Neuronal stem cell (in vitro differentiated cells): ENCODE data around the gene MTHFD1L.

Experiments used
- DNase-seq: peaks from one replicate; pipeline ENCODE4 v3.0.0-alpha.2; 2013; ENCODE audit warnings: low spot score
- H2AFZ ChIP-seq: one replicate; pipeline ENCODE4 v1.6.1; 2013; ENCODE audit warnings: mild to moderate bottlenecking, low read length, inconsistent platforms
- H2AK5ac ChIP-seq: 2 replicates; pipeline ENCODE4 v1.6.1; 2013; ENCODE audit warnings: low read depth, mild to moderate bottlenecking, inconsistent platforms, low read length, moderate library complexity, mixed read lengths
- H2BK120ac ChIP-seq: 2 replicates; pipeline ENCODE4 v1.6.1; 2013; ENCODE audit warnings: low read depth, mild to moderate bottlenecking, inconsistent platforms, low read length, moderate library complexity, mixed read lengths
- H2BK12ac ChIP-seq: one replicate; pipeline ENCODE4 v1.6.1; 2013; ENCODE audit warnings: low read length, inconsistent platforms
- H2BK15ac ChIP-seq: 2 replicates; pipeline ENCODE4 v1.6.1; 2013; ENCODE audit warnings: mild to moderate bottlenecking, low read length, inconsistent platforms, mixed read lengths
- H2BK5ac ChIP-seq: one replicate; pipeline ENCODE4 v1.6.1; 2013; ENCODE audit warnings: inconsistent platforms, mild to moderate bottlenecking, low read length, moderate library complexity
- H3K14ac ChIP-seq: one replicate; pipeline ENCODE4 v1.6.1; 2013; ENCODE audit warnings: low read length, inconsistent platforms
- H3K18ac ChIP-seq: 2 replicates; pipeline ENCODE4 v1.6.1; 2013; ENCODE audit warnings: low read length, inconsistent platforms
- H3K23ac ChIP-seq: 2 replicates; pipeline ENCODE4 v1.6.1; 2013; ENCODE audit warnings: low read depth, mild to moderate bottlenecking, mixed read lengths, low read length, inconsistent platforms; ENCODE audit not compliant: poor library complexity
- H3K27ac ChIP-seq: replicated peaks from 3 replicates; pipeline ENCODE4 v1.5.1; 2013; ENCODE audit warnings: low read length, inconsistent platforms
- H3K27me3 ChIP-seq, 3 experiments: 2 replicates each; pipeline ENCODE4 v1.6.1; 2013; ENCODE audit warnings: low read length in 3 of 3, mild to moderate bottlenecking in 2 of 3, inconsistent platforms in 1 of 3, low read depth in 1 of 3, mixed read lengths in 1 of 3, moderate library complexity in 1 of 3; ENCODE audit not compliant: control insufficient read depth in 3 of 3, insufficient read depth in 3 of 3
- H3K36me3 ChIP-seq, 2 donors: replicated peaks in 1 of 2; 2 replicates each; pipeline ENCODE4 v1.6.1; 2013; ENCODE audit warnings: low read length in 2 of 2; ENCODE audit not compliant: control insufficient read depth in 2 of 2, insufficient read depth in 2 of 2
- H3K4ac ChIP-seq: 2 replicates; pipeline ENCODE4 v1.6.1; 2013; ENCODE audit warnings: inconsistent platforms, mild to moderate bottlenecking, low read length, moderate library complexity
- H3K4me1 ChIP-seq, 2 donors: 1 replicate in 1 of 2; 2 replicates in 1 of 2; pipeline ENCODE4 v1.6.1; 2013; ENCODE audit warnings: low read length in 2 of 2, low read depth in 1 of 2; ENCODE audit not compliant: control insufficient read depth in 2 of 2, insufficient read depth in 1 of 2
- H3K4me2 ChIP-seq: one replicate; pipeline ENCODE4 v1.6.1; 2013; ENCODE audit warnings: mild to moderate bottlenecking, low read length, inconsistent platforms; ENCODE audit not compliant: insufficient read depth, poor library complexity, severe bottlenecking
- H3K4me3 ChIP-seq, 2 donors: 2 replicates each; pipeline ENCODE4 v1.5.1; 2013; ENCODE audit warnings: low read length in 2 of 2, mild to moderate bottlenecking in 2 of 2, inconsistent platforms in 1 of 2, moderate library complexity in 1 of 2
- H3K79me1 ChIP-seq: one replicate; pipeline ENCODE4 v1.6.1; 2013; ENCODE audit warnings: low read depth, mild to moderate bottlenecking, inconsistent platforms, low read length, moderate library complexity
- H3K9ac ChIP-seq: one replicate; pipeline ENCODE4 v1.6.1; 2013; ENCODE audit warnings: mild to moderate bottlenecking, low read depth, low read length, inconsistent platforms; ENCODE audit not compliant: poor library complexity
- H3K9me3 ChIP-seq, 2 donors: replicated peaks in 1 of 2; 2 replicates each; pipeline versions ENCODE3 to v1.6.1; 2013; ENCODE audit warnings: low read length in 2 of 2, mild to moderate bottlenecking in 2 of 2, inconsistent platforms in 1 of 2, low read depth in 1 of 2, mixed read lengths in 1 of 2, moderate library complexity in 1 of 2; ENCODE audit not compliant: control insufficient read depth in 2 of 2, insufficient read depth in 1 of 2
- H4K8ac ChIP-seq: one replicate; pipeline ENCODE4 v1.6.1; 2013; ENCODE audit warnings: low read depth, mild to moderate bottlenecking, inconsistent platforms, low read length, moderate library complexity
- H4K91ac ChIP-seq: one replicate; pipeline ENCODE4 v1.6.1; 2013; ENCODE audit warnings: low read length, low read depth, mild to moderate bottlenecking, inconsistent platforms; ENCODE audit not compliant: poor library complexity
- WGBS, 2 donors: extraction: QIAGEN DNeasy Blood & Tissue Kit; methylation state at CpG; one replicate each; pipeline ENCODE4 v1.1.7; 2013; ENCODE audit warnings: missing lambda C conversion rate in 2 of 2, mixed read lengths in 1 of 2; ENCODE audit not compliant: insufficient read length in 2 of 2, insufficient replicate concordance in 1 of 2; ENCODE audit errors: extremely low coverage in 2 of 2; 5-methylcytosine and 5-hydroxymethylcytosine counted together

Gene MTHFD1L

DNA sequence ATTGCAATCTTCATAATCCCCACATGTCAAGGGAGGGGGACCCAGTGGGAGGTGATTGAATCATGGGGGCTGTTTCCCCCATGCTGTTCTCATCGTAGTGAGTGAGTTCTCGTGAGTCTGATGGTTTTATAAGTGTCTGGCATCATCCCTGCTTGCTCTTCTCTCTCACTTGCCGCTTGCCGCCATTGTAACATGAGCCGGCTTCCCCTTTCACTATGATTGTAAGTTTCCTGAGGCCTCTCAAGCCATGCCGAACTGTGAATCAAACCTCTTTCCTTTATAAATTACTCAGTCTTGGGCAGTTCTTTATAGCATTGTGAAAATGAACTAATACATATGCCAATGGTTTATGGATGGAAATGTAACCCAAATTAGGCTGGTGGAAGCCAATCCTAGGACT is 264.8 kb downstream of the MTHFD1L start:
- Histone ChIP-seq H3K23ac (no peak overlapping the region), H3K4me2 (no peak overlapping the region), H2AK5ac (no peak overlapping the region), H3K79me1 (no peaks in the 10 kb centered on the region), H3K9ac (no peak overlapping the region), H3K9me3 (peaks cover 4 to 6% of the 10 kb centered on the region in 2 donors), H4K8ac (no peak overlapping the region), H2BK12ac (no peak overlapping the region), H3K18ac (no peak overlapping the region), H3K36me3 (no peaks in the 10 kb centered on the region), H2BK5ac (no peak overlapping the region), H3K14ac (no peak overlapping the region), H2BK120ac (no peak overlapping the region), H3K4me3 (no peak overlapping the region), H2AFZ (no peak overlapping the region), H3K4ac (no peak overlapping the region), H3K27ac (no peak overlapping the region), H4K91ac (no peak overlapping the region), H3K27me3 (no peaks in the 10 kb centered on the region), H2BK15ac (no peak overlapping the region), H3K4me1 (no peaks in the 10 kb centered on the region)
- whole genome bisulfite sequencing, 2 donors = no CpG with 5 or more reads among the region's 6 CpGs
- DNase-seq = no peak

DNA sequence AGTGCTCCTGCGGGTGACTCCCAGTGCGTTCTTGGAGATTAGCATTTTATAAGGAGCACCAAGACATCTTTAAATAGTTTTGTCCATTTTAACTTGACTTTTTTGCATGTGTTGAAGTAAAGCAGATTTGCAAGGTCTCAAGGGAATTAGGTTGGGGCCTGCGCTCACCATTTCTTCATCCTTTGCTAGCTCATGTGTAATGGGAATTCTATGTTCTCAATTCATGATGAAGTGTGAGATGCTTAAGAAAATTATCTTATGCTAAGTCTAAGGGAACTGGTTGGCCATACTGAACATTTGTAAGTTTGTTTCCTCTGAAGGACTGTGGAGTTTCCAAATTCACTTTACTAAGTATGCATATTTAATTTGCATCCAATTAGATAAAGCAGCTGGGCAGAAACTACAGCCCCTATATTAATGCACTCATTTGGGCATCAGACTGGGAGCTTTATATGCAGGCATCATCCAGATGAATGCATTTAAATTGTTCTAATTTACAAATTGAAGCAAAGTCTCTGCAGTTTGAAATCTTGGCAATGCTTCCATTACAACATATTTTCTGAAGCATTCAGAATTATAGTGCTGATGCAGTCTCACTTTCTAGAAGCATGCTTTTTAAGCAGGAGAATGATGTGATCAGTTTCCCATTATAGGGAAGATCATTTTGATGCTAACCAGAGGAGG is 266.0 kb downstream of the MTHFD1L start:
- no peak overlapping the region for H3K9ac ChIP-seq
- H2BK12ac ChIP-seq = no peak overlapping the region

GRCh38 chr6:151136141-151136755 is 270.7 kb downstream of the MTHFD1L start:
- Histone ChIP-seq H4K8ac (no peak overlapping the region), H4K91ac (no peak overlapping the region), H3K27ac (peak overlapping the region; percentile 33), H3K27me3 (no peaks in the 10 kb centered on the region), H2BK12ac (no peak overlapping the region), H3K23ac (no peak overlapping the region), H3K36me3 (no peaks in the 10 kb centered on the region), H3K79me1 (no peaks in the 10 kb centered on the region), H2BK15ac (no peak overlapping the region), H3K9me3 (peaks cover 4 to 6% of the 10 kb centered on the region in 2 donors), H2BK120ac (no peak overlapping the region), H3K18ac (no peak overlapping the region), H3K14ac (no peak overlapping the region), H3K4me1 (peaks cover 6 to 10% of the 10 kb centered on the region in 2 donors), H2AK5ac (no peak overlapping the region), H2AFZ (peak overlapping the region; percentile 69), H3K9ac (no peak overlapping the region), H3K4ac (no peak overlapping the region), H3K4me2 (peak overlapping the region; percentile 34), H3K4me3 (no peak overlapping the region), H2BK5ac (no peak overlapping the region)
- WGBS, 2 donors = no CpG with 5 or more reads among the region's 12 CpGs
- no peak for DNase-seq

More for the DNA sequence above, 266.0 kb downstream of the MTHFD1L start:
- no peak overlapping the region for H2BK5ac ChIP-seq
- no peak overlapping the region for H2AFZ ChIP-seq
- H3K9me3 ChIP-seq = peaks cover 4 to 6% of the 10 kb centered on the region in 2 donors
- no peak overlapping the region for H2BK15ac ChIP-seq
- H3K36me3 ChIP-seq = no peaks in the 10 kb centered on the region
- no peak overlapping the region for H3K27ac ChIP-seq
- no peak overlapping the region for H3K18ac ChIP-seq
- no peak overlapping the region for H3K4ac ChIP-seq
- peaks cover 3% of the 10 kb centered on the region in 2 donors for H3K4me1 ChIP-seq
- no CpG with 5 or more reads among the region's 3 CpGs for WGBS, 2 donors
- no peak overlapping the region for H3K4me3 ChIP-seq
- no peak overlapping the region for H3K23ac ChIP-seq
- H2BK120ac ChIP-seq = no peak overlapping the region
- H3K79me1 ChIP-seq = no peaks in the 10 kb centered on the region
- no peak for DNase-seq
- H4K91ac ChIP-seq = no peak overlapping the region
- H4K8ac ChIP-seq = no peak overlapping the region
- no peak overlapping the region for H3K14ac ChIP-seq
- no peaks in the 10 kb centered on the region for H3K27me3 ChIP-seq
- no peak overlapping the region for H2AK5ac ChIP-seq
- no peak overlapping the region for H3K4me2 ChIP-seq

DNA sequence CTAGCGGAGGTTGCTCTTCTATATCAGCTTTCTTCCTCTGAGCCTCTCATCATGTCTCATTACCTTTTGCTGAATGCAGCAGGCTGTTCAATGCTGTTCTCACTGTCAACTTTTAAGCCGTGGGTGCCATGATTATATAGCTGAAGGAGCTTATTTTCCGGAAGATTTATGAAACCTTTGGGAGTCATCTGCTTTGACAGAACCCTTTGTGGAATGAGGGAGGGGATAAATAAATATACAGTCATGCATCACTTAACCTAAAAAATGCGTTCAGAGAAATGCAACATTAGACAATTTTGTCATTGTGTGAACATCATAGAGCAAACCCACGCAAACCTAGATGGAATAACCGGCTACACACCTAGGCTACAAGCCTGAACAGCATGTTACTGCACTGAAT is 272.0 kb downstream of the MTHFD1L start:
- Histone ChIP-seq H3K36me3 (no peaks in the 10 kb centered on the region), H3K4me1 (peaks cover 6 to 10% of the 10 kb centered on the region in 2 donors), H2AFZ (no peak overlapping the region), H4K8ac (no peak overlapping the region), H2BK15ac (no peak overlapping the region), H4K91ac (no peak overlapping the region), H3K4ac (no peak overlapping the region), H2AK5ac (no peak overlapping the region), H3K79me1 (no peaks in the 10 kb centered on the region), H2BK12ac (no peak overlapping the region), H3K9me3 (peaks cover 3 to 4% of the 10 kb centered on the region in 2 donors), H3K14ac (no peak overlapping the region), H3K9ac (no peak overlapping the region), H3K27me3 (no peaks in the 10 kb centered on the region), H3K4me2 (no peak overlapping the region), H2BK120ac (no peak overlapping the region), H3K18ac (no peak overlapping the region), H3K27ac (no peak overlapping the region), H3K23ac (no peak overlapping the region), H2BK5ac (no peak overlapping the region), H3K4me3 (no peak overlapping the region)
- DNase-seq = no peak
- no CpG with 5 or more reads among the region's 6 CpGs for WGBS, 2 donors
